Smooth muscle cell (in vitro differentiated cells): ENCODE measurements around the gene CNN2. TPM values are rescaled to one million over a fixed set of nuclear protein-coding genes. Genes with fewer than 3 reads are reported as not detected.

Experiments used
- DNase-seq: peaks from one replicate; lab custom pipeline; 2025; ENCODE audit not compliant: unreplicated experiment; lab: John Stamatoyannopoulos, UW
- H2AFZ ChIP-seq: fragments of 200-600 bp; sonication (generic); 2 replicates; pipeline ENCODE4 v1.6.0; 2016; ENCODE audit warnings: antibody characterized with exemption, low read depth, mild to moderate bottlenecking
- H3F3A ChIP-seq: fragments of 200-600 bp; sonication (generic); 2 replicates; pipeline ENCODE4 v1.6.0; 2017; ENCODE audit warnings: antibody characterized with exemption, low read depth
- H3K27ac ChIP-seq: fragments of 200-600 bp; sonication (generic); 2 replicates; pipeline ENCODE4 v1.5.1; 2016; ENCODE audit warnings: low read depth, mild to moderate bottlenecking
- H3K27me3 ChIP-seq: fragments of 200-600 bp; sonication (generic); 2 replicates; pipeline ENCODE4 v1.6.1; 2016; ENCODE audit warnings: low read depth, mild to moderate bottlenecking
- H3K36me3 ChIP-seq: fragments of 200-600 bp; sonication (generic); 2 replicates; pipeline ENCODE4 v1.5.1; 2016; ENCODE audit warnings: low read depth
- H3K4me1 ChIP-seq: fragments of 200-600 bp; sonication (generic); 2 replicates; pipeline ENCODE4 v1.5.1; 2016; ENCODE audit warnings: low read depth
- H3K4me2 ChIP-seq: fragments of 200-600 bp; sonication (generic); 2 replicates; pipeline ENCODE4 v1.6.0; 2016; ENCODE audit warnings: mild to moderate bottlenecking
- H3K4me3 ChIP-seq: fragments of 200-600 bp; sonication (generic); 2 replicates; pipeline ENCODE4 v1.5.1; 2016; ENCODE audit warnings: mild to moderate bottlenecking
- H3K79me2 ChIP-seq: fragments of 200-600 bp; sonication (generic); 2 replicates; pipeline ENCODE4 v1.6.0; 2016; ENCODE audit warnings: low read depth, mild to moderate bottlenecking
- H3K9ac ChIP-seq: fragments of 200-600 bp; sonication (generic); 2 replicates; pipeline ENCODE4 v1.6.0; 2016; ENCODE audit warnings: low read depth
- H3K9me3 ChIP-seq: fragments of 200-600 bp; sonication (generic); replicated peaks from 2 replicates; pipeline ENCODE4 v1.5.1; 2016; ENCODE audit warnings: low read depth
- H4K20me1 ChIP-seq: fragments of 200-600 bp; sonication (generic); 2 replicates; pipeline ENCODE4 v1.6.0; 2016; ENCODE audit warnings: low read depth
- CTCF ChIP-seq: fragments of 200-600 bp; sonication (generic); IDR thresholded peaks from 2 replicates; pipeline ENCODE4 v1.5.1; 2017; ENCODE audit warnings: borderline replicate concordance, mild to moderate bottlenecking, antibody characterized with exemption; ENCODE audit not compliant: insufficient read depth, poor library complexity, severe bottlenecking
- WGBS: methylation state at CpG from one replicate; pipeline ENCODE4 v1.1.7; 2016; ENCODE audit warnings: low lambda C conversion rate; 5-methylcytosine and 5-hydroxymethylcytosine counted together
- polyA plus RNA-seq: library from polyadenylated mRNA; unstranded; fragments of >200 nt; fragmentation: Nextera tagmentation; extraction: Ambion mirVana; gene quantifications from 2 replicates; pipeline ENCODE4 v1.2.1, GENCODE V29; 2016
- total RNA-seq: library from RNA; depleted of rRNA; stranded (reverse); fragments of >200 nt; gene quantifications from 2 replicates; pipeline ENCODE4 v1.2.3, GENCODE V29; 2014

CNN2 gene
- total and polyA plus RNA-seq, 2 experiments from 2014 or later = 150 to 392 TPM

DNA sequence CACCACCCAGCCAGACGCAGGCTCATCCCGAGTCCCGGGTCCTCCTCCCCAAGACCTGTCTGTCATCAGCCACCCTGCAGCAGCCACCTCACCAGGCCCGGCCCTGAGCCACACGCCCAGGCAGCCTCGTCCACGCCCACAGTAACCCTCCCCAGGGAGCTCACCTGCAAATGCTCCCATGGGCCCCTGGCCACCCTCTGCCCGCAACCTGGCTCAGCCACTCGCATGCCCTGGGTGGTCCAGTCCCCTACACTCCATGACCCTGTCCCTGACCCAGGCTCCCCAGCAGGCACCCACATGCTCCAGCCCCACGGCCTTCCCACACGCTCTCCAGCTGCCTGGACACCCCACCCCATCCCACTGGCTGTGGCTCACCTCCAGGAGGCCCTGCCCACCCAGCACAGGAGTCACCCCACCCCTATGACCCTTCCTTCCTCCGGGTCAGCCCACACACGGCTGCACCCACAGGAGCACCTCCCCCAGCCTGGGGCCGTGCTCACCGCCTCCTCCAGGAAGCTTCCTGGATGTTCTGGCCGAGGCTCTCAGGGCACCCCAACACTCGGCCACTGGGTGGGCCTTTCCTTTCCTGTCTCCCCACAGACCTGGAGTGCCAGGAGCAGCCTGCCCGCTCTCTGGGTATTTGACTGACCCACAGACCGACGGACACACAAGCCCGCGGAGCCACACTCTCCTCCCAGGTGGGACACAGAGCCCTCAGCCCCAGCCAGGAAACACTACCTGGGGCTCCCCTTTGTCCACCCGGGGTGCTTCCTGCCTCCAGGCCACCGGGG lies 9.1 kb upstream of the CNN2 start:
- Histone ChIP-seq H2AFZ (no peak overlapping the region), H3K9me3 (no peaks in the 10 kb centered on the region), H3F3A (peaks cover 6% of the 10 kb centered on the region), H3K27me3 (no peaks in the 10 kb centered on the region), H3K79me2 (peaks cover 77% of the 10 kb centered on the region), H4K20me1 (peaks cover 79% of the 10 kb centered on the region), H3K36me3 (no peaks in the 10 kb centered on the region), H3K9ac (peak overlapping the region; percentile 24), H3K4me3 (no peak overlapping the region), H3K27ac (peak overlapping the region; percentile 80), H3K4me2 (peak overlapping the region; percentile 62), H3K4me1 (peaks cover 27% of the 10 kb centered on the region)
- TF ChIP-seq CTCF = no peak
- 73% methylated on average over 24 of the region's 24 CpGs for WGBS
- DNase-seq = no peak

- H3K4me2 ChIP-seq = peak overlapping the region; percentile 62
- H3K79me2 ChIP-seq = peaks cover 77% of the 10 kb centered on the region
- no peak overlapping the region for H3K4me3 ChIP-seq
- no peaks in the 10 kb centered on the region for H3K9me3 ChIP-seq
- peaks cover 77% of the 10 kb centered on the region for H4K20me1 ChIP-seq
- WGBS = 94% methylated on average over 9 of the region's 9 CpGs
- H3K27me3 ChIP-seq = no peaks in the 10 kb centered on the region
- no peak overlapping the region for H2AFZ ChIP-seq
- H3K9ac ChIP-seq = peak overlapping the region; percentile 8
- no peak for DNase-seq
- peaks cover 27% of the 10 kb centered on the region for H3K4me1 ChIP-seq
- H3K27ac ChIP-seq = peak overlapping the region; percentile 80
- no peak for TF ChIP-seq CTCF
- H3K36me3 ChIP-seq = no peaks in the 10 kb centered on the region
- peaks cover 10% of the 10 kb centered on the region for H3F3A ChIP-seq
Measured at GRCh38 chr19:1017906-1018305, 8.5 kb upstream of the CNN2 start.

DNA sequence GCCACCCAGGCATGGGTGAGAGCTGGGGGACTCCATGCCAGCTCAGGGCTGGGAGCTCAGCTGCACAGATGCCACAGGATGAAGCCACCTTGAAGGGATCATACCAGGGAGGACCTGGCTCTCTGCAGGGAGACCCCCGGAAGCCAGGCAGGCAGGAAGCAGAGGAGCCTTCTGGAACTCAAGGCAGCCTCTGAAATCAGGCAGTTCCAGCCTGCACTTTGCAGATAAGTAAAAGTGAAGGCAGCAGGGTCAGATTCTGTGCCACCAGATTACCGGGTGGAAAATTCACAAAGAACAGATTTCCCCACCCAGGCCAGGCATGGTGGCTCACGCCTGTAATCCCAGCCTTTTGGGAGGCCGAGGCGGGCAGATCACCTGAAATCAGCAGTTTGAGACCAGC lies 8.0 kb upstream of the CNN2 start:
- Histone ChIP-seq H3K27me3 (no peaks in the 10 kb centered on the region), H3K79me2 (peaks cover 72% of the 10 kb centered on the region), H3K9me3 (no peaks in the 10 kb centered on the region), H3K4me2 (peak overlapping the region; percentile 96), H3K4me3 (no peak overlapping the region), H3F3A (peaks cover 10% of the 10 kb centered on the region), H3K9ac (no peak overlapping the region), H3K4me1 (peaks cover 27% of the 10 kb centered on the region), H2AFZ (no peak overlapping the region), H3K27ac (peak overlapping the region; percentile 11), H4K20me1 (peaks cover 72% of the 10 kb centered on the region), H3K36me3 (no peaks in the 10 kb centered on the region)
- TF ChIP-seq CTCF = no peak
- DNase-seq = no peak
- 92% methylated on average over 5 of the region's 5 CpGs for WGBS
